HEK293 (cell line): ENCODE results near the gene ZNF22.

ENCODE experiments used
- CTCF ChIA-PET: fragments of 350-600 bp; formaldehyde crosslinking; extraction: SDS; loops from one replicate; lab custom pipeline; 2021; ENCODE audit warnings: antibody characterized with exemption; lab: Yijun Ruan, JAX
- POLR2A ChIA-PET: fragments of 300-600 bp; formaldehyde crosslinking; extraction: SDS; loops from one replicate; lab custom pipeline; 2020; ENCODE audit warnings: antibody characterized with exemption, inconsistent platforms; lab: Yijun Ruan, JAX
- H3K27ac ChIP-seq: fragments of 200-500 bp; sonication (Bioruptor generic); 2 replicates; pipeline ENCODE4 v1.5.1; 2014; ENCODE audit warnings: low read depth, low read length, control low read depth, inconsistent platforms; ENCODE audit errors: extremely low read depth
- H3K36me3 ChIP-seq, 2 experiments: fragments of 200-500 bp in 1 of 2; sonication (Bioruptor generic) in 1 of 2; 1 replicate in 1 of 2; 2 replicates in 1 of 2; pipeline ENCODE4 v1.5.1; 2014 to 2017; ENCODE audit warnings: inconsistent platforms in 2 of 2, low read length in 2 of 2; ENCODE audit not compliant: control insufficient read depth in 2 of 2, insufficient read depth in 1 of 2
- H3K4me1 ChIP-seq: fragments of 200-500 bp; sonication (Bioruptor generic); 2 replicates; pipeline ENCODE4 v1.5.1; 2014; ENCODE audit warnings: mild to moderate bottlenecking, low read length, inconsistent platforms; ENCODE audit not compliant: control insufficient read depth, insufficient read depth
- H3K4me3 ChIP-seq: 2 replicates; pipeline ENCODE4 v1.5.1; 2011; ENCODE audit warnings: low read depth, mild to moderate bottlenecking, control low read depth, low read length, moderate library complexity
- H3K9me3 ChIP-seq: fragments of 200-500 bp; sonication (Bioruptor generic); 2 replicates; pipeline ENCODE4 v1.5.1; 2014; ENCODE audit warnings: low read depth, low read length, inconsistent platforms; ENCODE audit not compliant: control insufficient read depth, insufficient read depth
- BCL11B ChIP-seq: fragments of 450-650 bp; formaldehyde crosslinking; IDR thresholded peaks from 2 replicates; pipeline ENCODE4 v1.5.1; 2016; ENCODE audit warnings: low read depth, missing biosample characterization, missing genetic modification characterization
- GLI4 ChIP-seq: fragments of 450-650 bp; formaldehyde crosslinking; IDR thresholded peaks from 2 replicates; pipeline ENCODE4 v1.5.1; 2016; ENCODE audit warnings: missing biosample characterization, missing genetic modification characterization
- GLIS2 ChIP-seq: fragments of 450-650 bp; formaldehyde crosslinking; IDR thresholded peaks from 2 replicates; pipeline ENCODE4 v1.5.1; 2016; ENCODE audit warnings: missing biosample characterization, missing genetic modification characterization
- OSR2 ChIP-seq: fragments of 450-650 bp; formaldehyde crosslinking; IDR thresholded peaks from 2 replicates; pipeline ENCODE4 v1.5.1; 2016; ENCODE audit warnings: missing biosample characterization, missing genetic modification characterization
- SCRT1 ChIP-seq: fragments of 450-650 bp; formaldehyde crosslinking; IDR thresholded peaks from 2 replicates; pipeline ENCODE4 v1.5.1; 2016; ENCODE audit warnings: missing biosample characterization, missing genetic modification characterization, borderline replicate concordance
- SCRT2 ChIP-seq: fragments of 450-650 bp; formaldehyde crosslinking; IDR thresholded peaks from 2 replicates; pipeline ENCODE4 v1.5.1; 2016; ENCODE audit warnings: missing biosample characterization, missing genetic modification characterization
- SP7 ChIP-seq: fragments of 450-650 bp; formaldehyde crosslinking; IDR thresholded peaks from 2 replicates; pipeline ENCODE4 v1.5.1; 2016; ENCODE audit warnings: missing biosample characterization, missing genetic modification characterization
- ZBTB48 ChIP-seq: fragments of 450-650 bp; formaldehyde crosslinking; IDR thresholded peaks from 2 replicates; pipeline ENCODE4 v1.5.1; 2016; ENCODE audit warnings: missing biosample characterization, missing genetic modification characterization
- ZFP3 ChIP-seq: fragments of 450-650 bp; formaldehyde crosslinking; IDR thresholded peaks from 2 replicates; pipeline ENCODE4 v1.5.1; 2016; ENCODE audit warnings: low read depth, missing biosample characterization, missing genetic modification characterization
- ZNF10 ChIP-seq: fragments of 450-650 bp; formaldehyde crosslinking; IDR thresholded peaks from 2 replicates; pipeline ENCODE4 v1.5.1; 2017; ENCODE audit warnings: missing biosample characterization, missing genetic modification characterization
- ZNF157 ChIP-seq: fragments of 450-650 bp; formaldehyde crosslinking; IDR thresholded peaks from 2 replicates; pipeline ENCODE4 v1.5.1; 2016; ENCODE audit warnings: missing biosample characterization, missing genetic modification characterization
- ZNF274 ChIP-seq, 2 experiments: fragments of 200-500 bp in 1 of 2; fragments of 450-650 bp in 1 of 2; sonication (Bioruptor generic) in 1 of 2; formaldehyde crosslinking in 1 of 2; IDR thresholded peaks; 2 replicates each; pipeline versions ENCODE4 v1.5.1 to v1.6.1; 2014 to 2016; ENCODE audit warnings: borderline replicate concordance in 1 of 2, inconsistent platforms in 1 of 2, low read length in 1 of 2, missing biosample characterization in 1 of 2, missing genetic modification characterization in 1 of 2
- ZNF324 ChIP-seq: fragments of 450-650 bp; formaldehyde crosslinking; IDR thresholded peaks from 2 replicates; pipeline ENCODE4 v1.5.1; 2016; ENCODE audit warnings: missing biosample characterization, missing genetic modification characterization
- ZNF514 ChIP-seq: fragments of 450-650 bp; formaldehyde crosslinking; IDR thresholded peaks from 2 replicates; pipeline ENCODE4 v1.5.1; 2016; ENCODE audit warnings: missing biosample characterization, missing genetic modification characterization
- ZNF548 ChIP-seq: fragments of 450-650 bp; formaldehyde crosslinking; IDR thresholded peaks from 2 replicates; pipeline ENCODE4 v1.5.1; 2016; ENCODE audit warnings: missing biosample characterization, missing genetic modification characterization
- ZNF555 ChIP-seq: fragments of 450-650 bp; formaldehyde crosslinking; conservative IDR thresholded peaks from 2 replicates; pipeline ENCODE4 v1.5.1; 2017; ENCODE audit warnings: missing biosample characterization, mild to moderate bottlenecking, missing genetic modification characterization, inconsistent platforms
- ZNF558 ChIP-seq: fragments of 450-650 bp; formaldehyde crosslinking; IDR thresholded peaks from 2 replicates; pipeline ENCODE4 v1.5.1; 2016; ENCODE audit warnings: missing biosample characterization, missing genetic modification characterization
- ZNF610 ChIP-seq: fragments of 450-650 bp; formaldehyde crosslinking; IDR thresholded peaks from 2 replicates; pipeline ENCODE4 v1.5.1; 2016; ENCODE audit warnings: missing biosample characterization, missing genetic modification characterization, borderline replicate concordance
- ZNF621 ChIP-seq: fragments of 450-650 bp; formaldehyde crosslinking; IDR thresholded peaks from 2 replicates; pipeline ENCODE4 v1.5.1; 2017; ENCODE audit warnings: missing biosample characterization, missing genetic modification characterization
- ZNF654 ChIP-seq: fragments of 450-650 bp; formaldehyde crosslinking; IDR thresholded peaks from 2 replicates; pipeline ENCODE4 v1.5.1; 2016; ENCODE audit warnings: low read depth, missing biosample characterization, missing genetic modification characterization
- ZNF658 ChIP-seq: fragments of 450-650 bp; formaldehyde crosslinking; IDR thresholded peaks from 2 replicates; pipeline ENCODE4; 2016; ENCODE audit warnings: missing biosample characterization, missing genetic modification characterization
- ZNF76 ChIP-seq: fragments of 450-650 bp; formaldehyde crosslinking; IDR thresholded peaks from 2 replicates; pipeline ENCODE4; 2016; ENCODE audit warnings: low read depth, missing biosample characterization, missing genetic modification characterization, borderline replicate concordance
- ZNF791 ChIP-seq: fragments of 450-650 bp; formaldehyde crosslinking; IDR thresholded peaks from 2 replicates; pipeline ENCODE4 v1.5.1; 2016; ENCODE audit warnings: missing biosample characterization, missing genetic modification characterization
- ZNF843 ChIP-seq: fragments of 450-650 bp; formaldehyde crosslinking; IDR thresholded peaks from 2 replicates; pipeline ENCODE4 v1.5.1; 2016; ENCODE audit warnings: missing biosample characterization, missing genetic modification characterization
- ZSCAN23 ChIP-seq: fragments of 450-650 bp; formaldehyde crosslinking; IDR thresholded peaks from 2 replicates; pipeline ENCODE4 v1.5.1; 2016; ENCODE audit warnings: missing biosample characterization, missing genetic modification characterization
- TF ChIP-seq, protein P1 (sequence below): fragments of 450-650 bp; formaldehyde crosslinking; IDR thresholded peaks from 2 replicates; pipeline ENCODE4 v1.5.1; 2016; ENCODE audit warnings: missing biosample characterization, missing genetic modification characterization
- TF ChIP-seq, protein P2 (sequence below): fragments of 450-650 bp; formaldehyde crosslinking; IDR thresholded peaks from 2 replicates; pipeline ENCODE4 v1.5.1; 2016; ENCODE audit warnings: missing biosample characterization, missing genetic modification characterization
- TF ChIP-seq, protein P3 (sequence below): fragments of 450-650 bp; formaldehyde crosslinking; IDR thresholded peaks from 2 replicates; pipeline ENCODE4 v1.5.1; 2016; ENCODE audit warnings: missing biosample characterization, missing genetic modification characterization
- TF ChIP-seq, protein P4 (sequence below): fragments of 450-650 bp; formaldehyde crosslinking; IDR thresholded peaks from 2 replicates; pipeline ENCODE4 v1.5.1; 2016; ENCODE audit warnings: missing biosample characterization, missing genetic modification characterization

Gene ZNF22

DNA sequence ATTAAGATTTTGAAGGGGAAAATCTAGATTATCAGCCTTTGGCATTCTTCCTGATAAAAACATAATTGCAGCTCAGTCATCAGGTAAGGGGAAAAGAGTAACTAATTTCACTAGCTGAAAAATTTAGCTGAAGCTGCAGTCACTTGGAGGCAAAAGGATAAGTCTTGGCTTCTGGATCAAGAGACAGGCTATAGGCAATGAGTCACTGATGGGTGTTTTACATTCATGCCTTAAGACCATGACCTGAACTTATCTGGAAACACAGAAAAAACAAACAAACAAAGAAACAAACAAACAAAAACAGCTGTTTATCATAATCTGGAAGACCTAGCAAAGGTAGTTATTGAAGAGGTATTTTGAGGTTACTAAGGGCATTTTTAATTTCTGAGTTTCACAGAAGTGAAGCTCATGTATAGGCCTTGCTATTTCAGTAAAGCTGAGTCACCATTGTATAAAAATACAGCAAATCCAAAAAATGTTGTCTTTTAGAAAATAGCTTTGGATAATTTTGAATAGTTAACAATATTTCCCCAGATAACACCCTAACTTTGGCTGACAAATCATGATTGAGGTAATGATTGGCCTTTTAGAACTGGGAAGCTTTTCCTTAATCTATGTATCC, 40.3 kb downstream of the ZNF22 start (continued):
- TF ChIP-seq BCL11B (tag by site-specific recombination) (no peak), ZNF324 (tag by site-specific recombination) (no peak), ZNF610 (no peak), ZNF274 (IDR thresholded peaks at IDR 0.05; ENCODE audit: low read length) (no peak), ZNF274 (tag by site-specific recombination; IDR thresholded peaks at IDR 0.05; ENCODE audit: borderline replicate concordance) (no peak)

DNA sequence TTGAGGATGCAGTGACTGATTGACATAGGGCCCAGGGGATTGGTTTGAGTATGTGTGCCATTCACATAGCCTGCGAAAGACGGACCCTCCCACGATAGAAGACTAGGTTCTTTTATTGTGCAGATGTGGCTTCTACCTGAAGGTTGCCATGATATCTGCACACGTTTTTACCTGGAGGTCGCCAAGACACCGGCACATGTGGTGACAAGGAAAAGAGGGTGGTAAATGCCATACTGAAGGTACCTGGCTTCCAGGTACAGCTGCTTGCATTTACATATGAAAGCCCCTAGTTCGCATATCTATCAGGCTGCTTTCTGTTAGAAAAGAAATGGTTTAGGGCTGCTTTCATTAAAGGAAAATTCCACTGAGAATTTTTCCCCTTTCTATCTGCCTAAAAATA, 43.6 kb downstream of the ZNF22 start:
- Histone ChIP-seq H3K27ac (no peak overlapping the region), H3K36me3 (no peaks in the 10 kb centered on the region), H3K4me1 (no peaks in the 10 kb centered on the region), H3K9me3 (no peaks in the 10 kb centered on the region), H3K4me3 (no peak overlapping the region)
- TF ChIP-seq ZNF548 (tag by site-specific recombination) (no peak), ZBTB48 (no peak), ZNF157 (no peak), ZNF658 (tag by site-specific recombination) (no peak), SCRT1 (no peak), ZNF654 (no peak), GLIS2 (tag by site-specific recombination) (no peak), ZNF555 (tag by site-specific recombination) (no peak), OSR2 (no peak), ZNF791 (tag by site-specific recombination) (no peak), ZSCAN23 (tag by site-specific recombination) (no peak)
- TF ChIP-seq, protein P1, sequence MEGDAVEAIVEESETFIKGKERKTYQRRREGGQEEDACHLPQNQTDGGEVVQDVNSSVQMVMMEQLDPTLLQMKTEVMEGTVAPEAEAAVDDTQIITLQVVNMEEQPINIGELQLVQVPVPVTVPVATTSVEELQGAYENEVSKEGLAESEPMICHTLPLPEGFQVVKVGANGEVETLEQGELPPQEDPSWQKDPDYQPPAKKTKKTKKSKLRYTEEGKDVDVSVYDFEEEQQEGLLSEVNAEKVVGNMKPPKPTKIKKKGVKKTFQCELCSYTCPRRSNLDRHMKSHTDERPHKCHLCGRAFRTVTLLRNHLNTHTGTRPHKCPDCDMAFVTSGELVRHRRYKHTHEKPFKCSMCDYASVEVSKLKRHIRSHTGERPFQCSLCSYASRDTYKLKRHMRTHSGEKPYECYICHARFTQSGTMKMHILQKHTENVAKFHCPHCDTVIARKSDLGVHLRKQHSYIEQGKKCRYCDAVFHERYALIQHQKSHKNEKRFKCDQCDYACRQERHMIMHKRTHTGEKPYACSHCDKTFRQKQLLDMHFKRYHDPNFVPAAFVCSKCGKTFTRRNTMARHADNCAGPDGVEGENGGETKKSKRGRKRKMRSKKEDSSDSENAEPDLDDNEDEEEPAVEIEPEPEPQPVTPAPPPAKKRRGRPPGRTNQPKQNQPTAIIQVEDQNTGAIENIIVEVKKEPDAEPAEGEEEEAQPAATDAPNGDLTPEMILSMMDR (tag by site-specific recombination), result no peak
- TF ChIP-seq, protein P2, sequence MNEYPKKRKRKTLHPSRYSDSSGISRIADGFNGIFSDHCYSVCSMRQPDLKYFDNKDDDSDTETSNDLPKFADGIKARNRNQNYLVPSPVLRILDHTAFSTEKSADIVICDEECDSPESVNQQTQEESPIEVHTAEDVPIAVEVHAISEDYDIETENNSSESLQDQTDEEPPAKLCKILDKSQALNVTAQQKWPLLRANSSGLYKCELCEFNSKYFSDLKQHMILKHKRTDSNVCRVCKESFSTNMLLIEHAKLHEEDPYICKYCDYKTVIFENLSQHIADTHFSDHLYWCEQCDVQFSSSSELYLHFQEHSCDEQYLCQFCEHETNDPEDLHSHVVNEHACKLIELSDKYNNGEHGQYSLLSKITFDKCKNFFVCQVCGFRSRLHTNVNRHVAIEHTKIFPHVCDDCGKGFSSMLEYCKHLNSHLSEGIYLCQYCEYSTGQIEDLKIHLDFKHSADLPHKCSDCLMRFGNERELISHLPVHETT (tag by site-specific recombination), result no peak
- CTCF ChIA-PET, result no interaction called here
- POLR2A ChIA-PET, result no interaction called here

DNA sequence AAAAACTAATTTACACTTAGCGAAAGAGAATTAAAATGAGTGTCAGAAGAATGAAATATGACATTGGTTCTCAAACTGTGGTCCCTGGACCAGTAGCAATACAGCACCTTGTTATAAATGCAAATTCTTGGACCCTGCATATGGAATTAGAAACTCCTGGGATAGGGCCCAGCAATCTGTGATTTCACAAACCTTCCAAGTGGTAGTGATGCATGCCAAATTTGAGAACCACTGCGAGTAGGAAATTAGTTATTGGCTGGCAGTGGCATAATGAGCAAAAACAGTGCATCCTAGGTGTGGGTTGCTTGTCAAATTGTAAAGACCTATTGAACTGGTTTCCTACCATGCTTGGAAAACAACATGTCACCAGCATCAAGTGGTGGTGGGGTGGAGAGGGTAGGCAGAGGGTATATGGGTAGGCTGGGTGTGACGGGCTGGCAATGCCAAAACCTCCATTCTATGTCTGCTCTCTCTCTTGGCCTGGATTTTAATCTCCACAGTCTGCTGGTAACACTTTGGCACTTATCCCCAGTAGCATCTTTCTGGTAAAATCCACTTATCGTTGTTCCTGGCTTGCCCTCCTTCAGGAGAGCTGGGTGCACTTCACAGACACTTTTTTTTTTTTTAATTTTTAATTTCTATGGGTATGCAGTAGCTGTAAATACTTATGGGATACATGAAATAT, 50.0 kb downstream of the ZNF22 start:
- no peaks in the 10 kb centered on the region for H3K9me3 ChIP-seq
- POLR2A ChIA-PET, result no interaction called here
- no peak overlapping the region for H3K4me3 ChIP-seq
- CTCF ChIA-PET, result no interaction called here
- H3K36me3 ChIP-seq, result no peaks in the 10 kb centered on the region
- no peak overlapping the region for H3K27ac ChIP-seq
- no peaks in the 10 kb centered on the region for H3K4me1 ChIP-seq
- TF ChIP-seq SP7, result no peak
- TF ChIP-seq ZFP3 (tag by site-specific recombination), result no peak
- TF ChIP-seq, protein P3, sequence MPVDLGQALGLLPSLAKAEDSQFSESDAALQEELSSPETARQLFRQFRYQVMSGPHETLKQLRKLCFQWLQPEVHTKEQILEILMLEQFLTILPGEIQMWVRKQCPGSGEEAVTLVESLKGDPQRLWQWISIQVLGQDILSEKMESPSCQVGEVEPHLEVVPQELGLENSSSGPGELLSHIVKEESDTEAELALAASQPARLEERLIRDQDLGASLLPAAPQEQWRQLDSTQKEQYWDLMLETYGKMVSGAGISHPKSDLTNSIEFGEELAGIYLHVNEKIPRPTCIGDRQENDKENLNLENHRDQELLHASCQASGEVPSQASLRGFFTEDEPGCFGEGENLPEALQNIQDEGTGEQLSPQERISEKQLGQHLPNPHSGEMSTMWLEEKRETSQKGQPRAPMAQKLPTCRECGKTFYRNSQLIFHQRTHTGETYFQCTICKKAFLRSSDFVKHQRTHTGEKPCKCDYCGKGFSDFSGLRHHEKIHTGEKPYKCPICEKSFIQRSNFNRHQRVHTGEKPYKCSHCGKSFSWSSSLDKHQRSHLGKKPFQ, result no peak
- no peak for TF ChIP-seq ZNF10 (tag by site-specific recombination)
- no peak for TF ChIP-seq ZNF514 (tag by site-specific recombination)
- TF ChIP-seq GLI4, result no peak
- TF ChIP-seq, protein P4, sequence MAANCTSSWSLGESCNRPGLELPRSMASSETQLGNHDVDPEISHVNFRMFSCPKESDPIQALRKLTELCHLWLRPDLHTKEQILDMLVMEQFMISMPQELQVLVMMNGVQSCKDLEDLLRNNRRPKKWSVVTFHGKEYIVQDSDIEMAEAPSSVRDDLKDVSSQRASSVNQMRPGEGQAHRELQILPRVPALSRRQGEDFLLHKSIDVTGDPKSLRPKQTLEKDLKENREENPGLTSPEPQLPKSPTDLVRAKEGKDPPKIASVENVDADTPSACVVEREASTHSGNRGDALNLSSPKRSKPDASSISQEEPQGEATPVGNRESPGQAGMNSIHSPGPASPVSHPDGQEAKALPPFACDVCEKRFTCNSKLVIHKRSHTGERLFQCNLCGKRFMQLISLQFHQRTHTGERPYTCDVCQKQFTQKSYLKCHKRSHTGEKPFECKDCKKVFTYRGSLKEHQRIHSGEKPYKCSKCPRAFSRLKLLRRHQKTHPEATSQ (tag by site-specific recombination), result no peak
- no peak for TF ChIP-seq ZNF621 (tag by site-specific recombination)
- TF ChIP-seq SCRT2 (tag by site-specific recombination), result no peak
- TF ChIP-seq ZNF76 (tag by site-specific recombination), result no peak
- no peak for TF ChIP-seq ZNF843 (tag by site-specific recombination)
- TF ChIP-seq ZNF558, result no peak
- TF ChIP-seq GLIS2 (tag by site-specific recombination), result no peak
